ENCODE measurements around the gene NCSTN. TPM values are rescaled to one million over a fixed set of nuclear protein-coding genes. Genes with fewer than 3 reads are reported as not detected.

NCSTN gene
- total and polyA plus RNA-seq, 10 of the 15 experiments (the other 5 are each of a cell fraction or from before 2014, with no cell fraction given): 33.3 to 88.2 (median 60.4) TPM

- TF ChIP-seq CEBPZ (IDR thresholded peaks at IDR 0.05; ENCODE audit: low read depth, low read length) (no peak), ZBED1 (IDR thresholded peaks at IDR 0.05; ENCODE audit: borderline replicate concordance) (no peak), ZBTB40 (IDR thresholded peaks at IDR 0.05; ENCODE audit: borderline replicate concordance) (peak; percentile 89)
Measured at GRCh38 chr1:160346463-160346862, 3.3 kb downstream of the NCSTN start (continued).

Measured in GM12878 (cell line).